HEK293 (cell line): Measurements from ENCODE around the gene ARID3B.

Experiments
- CTCF ChIA-PET: fragments of 350-600 bp; formaldehyde crosslinking; extraction: SDS; loops from one replicate; lab custom pipeline; 2021; ENCODE audit warnings: antibody characterized with exemption; lab: Yijun Ruan, JAX
- POLR2A ChIA-PET: fragments of 300-600 bp; formaldehyde crosslinking; extraction: SDS; loops from one replicate; lab custom pipeline; 2020; ENCODE audit warnings: antibody characterized with exemption, inconsistent platforms; lab: Yijun Ruan, JAX
- H3K27ac ChIP-seq: fragments of 200-500 bp; sonication (Bioruptor generic); 2 replicates; pipeline ENCODE4 v1.5.1; 2014; ENCODE audit warnings: low read depth, low read length, control low read depth, inconsistent platforms; ENCODE audit errors: extremely low read depth
- H3K36me3 ChIP-seq, 2 experiments: fragments of 200-500 bp in 1 of 2; sonication (Bioruptor generic) in 1 of 2; 1 replicate in 1 of 2; 2 replicates in 1 of 2; pipeline ENCODE4 v1.5.1; 2014 to 2017; ENCODE audit warnings: inconsistent platforms in 2 of 2, low read length in 2 of 2; ENCODE audit not compliant: control insufficient read depth in 2 of 2, insufficient read depth in 1 of 2
- H3K4me1 ChIP-seq: fragments of 200-500 bp; sonication (Bioruptor generic); 2 replicates; pipeline ENCODE4 v1.5.1; 2014; ENCODE audit warnings: mild to moderate bottlenecking, low read length, inconsistent platforms; ENCODE audit not compliant: control insufficient read depth, insufficient read depth
- H3K4me3 ChIP-seq: 2 replicates; pipeline ENCODE4 v1.5.1; 2011; ENCODE audit warnings: low read depth, mild to moderate bottlenecking, control low read depth, low read length, moderate library complexity
- H3K9me3 ChIP-seq: fragments of 200-500 bp; sonication (Bioruptor generic); 2 replicates; pipeline ENCODE4 v1.5.1; 2014; ENCODE audit warnings: low read depth, low read length, inconsistent platforms; ENCODE audit not compliant: control insufficient read depth, insufficient read depth
- BCL11A ChIP-seq: fragments of 450-650 bp; formaldehyde crosslinking; IDR thresholded peaks from 2 replicates; pipeline ENCODE4 v1.5.1; 2016; ENCODE audit warnings: low read depth, missing biosample characterization, missing genetic modification characterization
- EGR2 ChIP-seq: fragments of 450-650 bp; formaldehyde crosslinking; IDR thresholded peaks from 2 replicates; pipeline ENCODE4 v1.5.1; 2016; ENCODE audit warnings: low read depth, missing biosample characterization, missing genetic modification characterization
- ELK4 ChIP-seq: IDR thresholded peaks from 2 replicates; pipeline ENCODE4 v1.6.1; 2011; ENCODE audit warnings: mild to moderate bottlenecking, low read depth, low read length, borderline replicate concordance
- GLIS1 ChIP-seq: fragments of 450-650 bp; formaldehyde crosslinking; IDR thresholded peaks from 2 replicates; pipeline ENCODE4 v1.5.1; 2016; ENCODE audit warnings: missing biosample characterization, missing genetic modification characterization
- GLIS2 ChIP-seq: fragments of 450-650 bp; formaldehyde crosslinking; IDR thresholded peaks from 2 replicates; pipeline ENCODE4 v1.5.1; 2016; ENCODE audit warnings: missing biosample characterization, missing genetic modification characterization
- HOXC10 ChIP-seq: sonication (generic); formaldehyde crosslinking; IDR thresholded peaks from 2 replicates; pipeline ENCODE4 v1.8.1; 2023; ENCODE audit warnings: mild to moderate bottlenecking, missing genetic modification reagents
- KLF10 ChIP-seq: fragments of 450-650 bp; IDR thresholded peaks from 2 replicates; pipeline ENCODE4 v1.5.1; 2018; ENCODE audit warnings: missing biosample characterization, mild to moderate bottlenecking, missing genetic modification characterization
- KLF7 ChIP-seq: fragments of 450-650 bp; formaldehyde crosslinking; IDR thresholded peaks from 2 replicates; pipeline ENCODE4 v1.5.1; 2016; ENCODE audit warnings: missing biosample characterization, missing genetic modification characterization, borderline replicate concordance
- KLF9 ChIP-seq: fragments of 450-650 bp; formaldehyde crosslinking; IDR thresholded peaks from 2 replicates; pipeline ENCODE4 v1.5.1; 2016; ENCODE audit warnings: missing biosample characterization, missing genetic modification characterization, low read depth
- REPIN1 ChIP-seq: fragments of 450-650 bp; formaldehyde crosslinking; IDR thresholded peaks from 2 replicates; pipeline ENCODE4 v1.5.1; 2017; ENCODE audit warnings: missing biosample characterization, missing genetic modification characterization, low read depth
- SCRT1 ChIP-seq: fragments of 450-650 bp; formaldehyde crosslinking; IDR thresholded peaks from 2 replicates; pipeline ENCODE4 v1.5.1; 2016; ENCODE audit warnings: missing biosample characterization, missing genetic modification characterization, borderline replicate concordance
- TSHZ1 ChIP-seq: fragments of 450-650 bp; formaldehyde crosslinking; IDR thresholded peaks from 2 replicates; pipeline ENCODE4 v1.5.1; 2016; ENCODE audit warnings: missing biosample characterization, missing genetic modification characterization, borderline replicate concordance
- ZFHX2 ChIP-seq: fragments of 450-650 bp; formaldehyde crosslinking; conservative IDR thresholded peaks from 2 replicates; pipeline ENCODE4 v1.5.1; 2016; ENCODE audit warnings: missing biosample characterization, missing genetic modification characterization
- ZFP69B ChIP-seq: fragments of 450-650 bp; formaldehyde crosslinking; IDR thresholded peaks from 2 replicates; pipeline ENCODE4 v1.5.1; 2016; ENCODE audit warnings: missing biosample characterization, missing genetic modification characterization
- ZNF18 ChIP-seq: fragments of 450-650 bp; formaldehyde crosslinking; IDR thresholded peaks from 2 replicates; pipeline ENCODE4 v1.5.1; 2016; ENCODE audit warnings: missing biosample characterization, missing genetic modification characterization
- ZNF202 ChIP-seq: fragments of 450-650 bp; formaldehyde crosslinking; IDR thresholded peaks from 2 replicates; pipeline ENCODE4 v1.5.1; 2016; ENCODE audit warnings: missing biosample characterization, missing genetic modification characterization, borderline replicate concordance
- ZNF311 ChIP-seq: fragments of 450-650 bp; formaldehyde crosslinking; IDR thresholded peaks from 2 replicates; pipeline ENCODE4 v1.5.1; 2017; ENCODE audit warnings: missing biosample characterization, missing genetic modification characterization, borderline replicate concordance
- ZNF37A ChIP-seq: fragments of 450-650 bp; IDR thresholded peaks from 2 replicates; pipeline ENCODE4 v1.5.1; 2018; ENCODE audit warnings: missing biosample characterization, missing genetic modification characterization
- ZNF433 ChIP-seq: fragments of 450-650 bp; formaldehyde crosslinking; IDR thresholded peaks from 2 replicates; pipeline ENCODE4 v1.5.1; 2016; ENCODE audit warnings: missing biosample characterization, missing genetic modification characterization, low read depth
- ZNF513 ChIP-seq: fragments of 450-650 bp; IDR thresholded peaks from 2 replicates; pipeline ENCODE4 v1.5.1; 2018; ENCODE audit warnings: missing biosample characterization, missing genetic modification characterization
- ZNF571 ChIP-seq: fragments of 450-650 bp; formaldehyde crosslinking; IDR thresholded peaks from 2 replicates; pipeline ENCODE4 v1.5.0; 2017; ENCODE audit warnings: missing biosample characterization, missing genetic modification characterization
- ZNF664 ChIP-seq: fragments of 450-650 bp; formaldehyde crosslinking; IDR thresholded peaks from 2 replicates; pipeline ENCODE4 v1.5.1; 2016; ENCODE audit warnings: missing biosample characterization, missing genetic modification characterization
- ZNF747 ChIP-seq: fragments of 450-650 bp; formaldehyde crosslinking; IDR thresholded peaks from 2 replicates; pipeline ENCODE4 v1.5.1; 2016; ENCODE audit warnings: missing biosample characterization, missing genetic modification characterization
- ZNF76 ChIP-seq: fragments of 450-650 bp; formaldehyde crosslinking; IDR thresholded peaks from 2 replicates; pipeline ENCODE4; 2016; ENCODE audit warnings: low read depth, missing biosample characterization, missing genetic modification characterization, borderline replicate concordance
- ZNF785 ChIP-seq: fragments of 450-650 bp; formaldehyde crosslinking; IDR thresholded peaks from 2 replicates; pipeline ENCODE4 v1.5.1; 2016; ENCODE audit warnings: missing biosample characterization, missing genetic modification characterization
- ZSCAN23 ChIP-seq: fragments of 450-650 bp; formaldehyde crosslinking; IDR thresholded peaks from 2 replicates; pipeline ENCODE4 v1.5.1; 2016; ENCODE audit warnings: missing biosample characterization, missing genetic modification characterization

Gene ARID3B

GRCh38 chr15:74612677-74613076 is 71.7 kb downstream of the ARID3B start:
- ChIA-PET CTCF (interaction anchor here (0.7 to 1.5 kb wide), 6 partner anchors 12 to 238 kb away, joined by 3 to 5 read pairs (median 4); no protein-coding TSS in a partner anchor), POLR2A (interaction anchor here (0.5 to 5.1 kb wide), 6 partner anchors 9 to 71 kb away, joined by 4 to 53 read pairs (median 5); partner anchors contain the start of gene ARID3B)
- no peak for TF ChIP-seq ZNF664 (tag by site-specific recombination)
- no peak for TF ChIP-seq ZNF433 (tag by site-specific recombination)
- peaks cover 9% of the 10 kb centered on the region for H3K4me1 ChIP-seq
- no peak overlapping the region for H3K27ac ChIP-seq
- peaks cover 0 to 7% of the 10 kb centered on the region in 2 experiments; a peak in 1 of 3 replicates for H3K36me3 ChIP-seq
- no peak overlapping the region for H3K4me3 ChIP-seq
- H3K9me3 ChIP-seq: no peaks in the 10 kb centered on the region

GRCh38 chr15:74613089-74613952 is 72.3 kb downstream of the ARID3B start:
- POLR2A ChIA-PET: interaction anchor here (0.7 to 5.1 kb wide), 8 partner anchors 9 to 620 kb away, joined by 3 to 53 read pairs (median 5); partner anchors contain the start of genes ARID3B and UBL7
- Histone ChIP-seq H3K4me1 (peaks cover 9% of the 10 kb centered on the region), H3K27ac (no peak overlapping the region), H3K36me3 (peaks cover 0 to 13% of the 10 kb centered on the region in 2 experiments; a peak in 1 of 3 replicates), H3K4me3 (no peak overlapping the region), H3K9me3 (no peaks in the 10 kb centered on the region)
- no peak for TF ChIP-seq ZFP69B (tag by site-specific recombination)
- no peak for TF ChIP-seq KLF7
- no peak for TF ChIP-seq ZNF202 (tag by site-specific recombination)
- TF ChIP-seq ZNF513: no peak
- no peak for TF ChIP-seq HOXC10
- no peak for TF ChIP-seq ZNF18 (tag by site-specific recombination)
- TF ChIP-seq ZFHX2: 0 out of 2 replicates have a peak, but pooled peaks have one; percentile 8
- no peak for TF ChIP-seq ZNF785
- TF ChIP-seq ELK4: no peak
- TF ChIP-seq ZNF37A (tag by site-specific recombination): no peak
- TF ChIP-seq GLIS2: peak; percentile 38; the same call in 1 of the 2 replicates
- no peak for TF ChIP-seq KLF9
- no peak for TF ChIP-seq SCRT1 (tag by site-specific recombination)
- no peak for TF ChIP-seq ZNF747 (tag by site-specific recombination)
- peak; percentile 23; the same call in 1 of the 2 replicates for TF ChIP-seq GLIS1 (tag by site-specific recombination)
- no peak for TF ChIP-seq REPIN1 (tag by site-specific recombination)
- no peak for TF ChIP-seq ZNF76 (tag by site-specific recombination)
- no peak for TF ChIP-seq EGR2
- TF ChIP-seq TSHZ1 (tag by site-specific recombination): no peak
- no peak for TF ChIP-seq BCL11A (tag by site-specific recombination)
- TF ChIP-seq ZNF571 (tag by site-specific recombination): no peak
- no peak for TF ChIP-seq ZSCAN23 (tag by site-specific recombination)
- no peak for TF ChIP-seq ZNF311 (tag by site-specific recombination)
- TF ChIP-seq KLF10 (tag by site-specific recombination): no peak
- CTCF ChIA-PET: interaction anchor here (0.6 to 1.5 kb wide), 8 partner anchors 21 to 236 kb away, joined by 3 to 5 read pairs (median 4); partner anchors contain the start of gene ARID3B
